Activated CD4-positive, CD25-positive, alpha-beta regulatory T cell (primary cell): ENCODE measurements around the gene HYCC2.
"Not testable (repeated sequence)": the region's sequence is repeated elsewhere in the genome, so short reads cannot be mapped to it uniquely, and the experiment has no call there.

Experiments used
- DNase-seq, 4 experiments: peaks; one replicate each; lab custom pipeline; 2025; lab: John Stamatoyannopoulos, UW

Gene HYCC2

GRCh38 chr2:201072201-201072530 is 695 bp upstream of the HYCC2 start:
- DNase-seq = no peak

- no peak for DNase-seq
Measured at GRCh38 chr2:201070948-201071478, 458 bp downstream of the HYCC2 start.

GRCh38 chr2:201064797-201065329 is 6.6 kb downstream of the HYCC2 start:
- DNase-seq = no peak

- DNase-seq = not testable (repeated sequence)
Measured at GRCh38 chr2:201063516-201063915, 8.0 kb downstream of the HYCC2 start.

- DNase-seq = no peak
Measured at GRCh38 chr2:201059961-201060755, 11.3 kb downstream of the HYCC2 start.

- no peak for DNase-seq
Measured at GRCh38 chr2:201058914-201059313, 12.6 kb downstream of the HYCC2 start.

- no peak for DNase-seq
Measured at GRCh38 chr2:201057715-201058248, 13.7 kb downstream of the HYCC2 start.

GRCh38 chr2:201057087-201057521 is 14.4 kb downstream of the HYCC2 start:
- no peak for DNase-seq

GRCh38 chr2:201049455-201049854 is 22.0 kb downstream of the HYCC2 start:
- DNase-seq = no peak

GRCh38 chr2:201046881-201047280 is 24.6 kb downstream of the HYCC2 start:
- no peak for DNase-seq

GRCh38 chr2:201043050-201043449 is 28.4 kb downstream of the HYCC2 start:
- not testable (repeated sequence) for DNase-seq

- DNase-seq = not testable (repeated sequence)
Measured at GRCh38 chr2:201042451-201042850, 29.0 kb downstream of the HYCC2 start.

- no peak for DNase-seq
Measured at GRCh38 chr2:201040867-201041628, 30.4 kb downstream of the HYCC2 start.

- no peak for DNase-seq
Measured at GRCh38 chr2:201038855-201039254, 32.6 kb downstream of the HYCC2 start.

GRCh38 chr2:201038361-201038760 is 33.1 kb downstream of the HYCC2 start:
- not testable (repeated sequence) for DNase-seq

- not testable (repeated sequence) for DNase-seq
Measured at GRCh38 chr2:201034355-201034754, 37.1 kb downstream of the HYCC2 start.

GRCh38 chr2:201024518-201024917 is 47.0 kb downstream of the HYCC2 start:
- no peak for DNase-seq

GRCh38 chr2:201021914-201022313 is 49.6 kb downstream of the HYCC2 start:
- DNase-seq = no peak
